Measurements from ENCODE around the gene CENPX.

The CENPX gene

GRCh38 chr17:82016061-82016874 lies 6.4 kb downstream of the CENPX start:
- no peak for DNase-seq (ENCODE audit: low read depth, low spot score)
- TF ChIP-seq CTCF (IDR thresholded peaks at IDR 0.05; ENCODE audit: low read depth, low read length) = no peak
- H3K4me3 ChIP-seq (ENCODE audit: low read depth, low read length) = no peak overlapping the region
- in situ Hi-C loops (cut with HindIII; ENCODE audit: low sequenced_read_pairs) = no loop called here

- no peak for TF ChIP-seq CTCF (IDR thresholded peaks at IDR 0.05; ENCODE audit: low read depth, low read length)
- DNase-seq (ENCODE audit: low read depth, low spot score) = no peak
- in situ Hi-C loops (cut with HindIII; ENCODE audit: low sequenced_read_pairs) = no loop called here
- no peak overlapping the region for H3K4me3 ChIP-seq (ENCODE audit: low read depth, low read length)
Measured at GRCh38 chr17:82015311-82015971, 7.2 kb downstream of the CENPX start.

- TF ChIP-seq CTCF (IDR thresholded peaks at IDR 0.05; ENCODE audit: low read depth, low read length) = no peak
- DNase-seq (ENCODE audit: low read depth, low spot score) = no peak
- H3K4me3 ChIP-seq (ENCODE audit: low read depth, low read length) = no peak overlapping the region
- in situ Hi-C loops (cut with HindIII; ENCODE audit: low sequenced_read_pairs) = no loop called here
Measured at GRCh38 chr17:82014971-82015310, 7.7 kb downstream of the CENPX start.

GRCh38 chr17:82014432-82014831 lies 8.2 kb downstream of the CENPX start:
- in situ Hi-C loops (cut with HindIII; ENCODE audit: low sequenced_read_pairs) = no loop called here
- no peak for TF ChIP-seq CTCF (IDR thresholded peaks at IDR 0.05; ENCODE audit: low read depth, low read length)
- DNase-seq (ENCODE audit: low read depth, low spot score) = no peak
- no peak overlapping the region for H3K4me3 ChIP-seq (ENCODE audit: low read depth, low read length)

- DNase-seq (ENCODE audit: low read depth, low spot score) = no peak
- in situ Hi-C loops (cut with HindIII; ENCODE audit: low sequenced_read_pairs) = no loop called here
- H3K4me3 ChIP-seq (ENCODE audit: low read depth, low read length) = no peak overlapping the region
- TF ChIP-seq CTCF (IDR thresholded peaks at IDR 0.05; ENCODE audit: low read depth, low read length) = no peak
Measured at GRCh38 chr17:82013772-82014321, 8.8 kb downstream of the CENPX start.

GRCh38 chr17:82013341-82013740 lies 9.3 kb downstream of the CENPX start:
- DNase-seq (ENCODE audit: low read depth, low spot score) = no peak
- TF ChIP-seq CTCF (IDR thresholded peaks at IDR 0.05; ENCODE audit: low read depth, low read length) = no peak
- in situ Hi-C loops (cut with HindIII; ENCODE audit: low sequenced_read_pairs) = no loop called here
- H3K4me3 ChIP-seq (ENCODE audit: low read depth, low read length) = no peak overlapping the region
